Natural killer cell (primary cell): ENCODE data around the gene PDYN. TPM values are rescaled to one million over a fixed set of nuclear protein-coding genes. Genes with fewer than 3 reads are reported as not detected.

Experiments
- ATAC-seq, 3 donors: fragments of 150-1000 bp in 2 of 3; fragments of 200-7000 bp in 1 of 3; cut with Tn5 transposase; 1 replicate in 1 of 3; 2 replicates in 2 of 3; pipeline ENCODE4 v1.10.0; 2021; ENCODE audit warnings: mild to moderate bottlenecking in 2 of 3, moderate library complexity in 2 of 3
- DNase-seq, 2 donors: peaks; one replicate each; pipeline versions ENCODE4 v3.0.0 to v3.0.0-alpha.2; 2013 to 2021; ENCODE audit warnings: mixed read lengths in 1 of 2
- H3K27ac ChIP-seq: one replicate; pipeline ENCODE4 v1.5.1; 2013; ENCODE audit warnings: mild to moderate bottlenecking, low read length
- H3K27me3 ChIP-seq: one replicate; pipeline ENCODE4 v1.6.1; 2013; ENCODE audit warnings: low read length; ENCODE audit not compliant: control insufficient read depth, insufficient read depth
- H3K36me3 ChIP-seq: one replicate; pipeline ENCODE4 v1.6.1; 2013; ENCODE audit warnings: low read length; ENCODE audit not compliant: control insufficient read depth, insufficient read depth
- H3K4me1 ChIP-seq: one replicate; pipeline ENCODE4 v1.6.1; 2013; ENCODE audit warnings: low read length; ENCODE audit not compliant: control insufficient read depth, insufficient read depth
- H3K4me3 ChIP-seq: one replicate; pipeline ENCODE4 v1.5.1; 2013; ENCODE audit warnings: low read length
- H3K9me3 ChIP-seq: one replicate; pipeline ENCODE4 v1.6.1; 2013; ENCODE audit warnings: low read length; ENCODE audit not compliant: control insufficient read depth, insufficient read depth
- H3K27ac Mint-ChIP-seq, 2 donors: one replicate each; pipeline ENCODE4 v1.8.0; 2022; ENCODE audit warnings: mild to moderate bottlenecking in 2 of 2, mixed read lengths in 2 of 2, moderate library complexity in 1 of 2
- H3K27me3 Mint-ChIP-seq, 2 donors: one replicate each; pipeline ENCODE4 v1.8.0; 2022; ENCODE audit warnings: low read depth in 2 of 2, mixed read lengths in 2 of 2
- H3K36me3 Mint-ChIP-seq: one replicate; pipeline ENCODE4 v1.8.0; 2022; ENCODE audit warnings: mixed read lengths
- H3K4me1 Mint-ChIP-seq, 2 donors: one replicate each; pipeline ENCODE4 v1.8.0; 2022; ENCODE audit warnings: mixed read lengths in 2 of 2
- H3K4me3 Mint-ChIP-seq: one replicate; pipeline ENCODE4 v1.8.0; 2022; ENCODE audit warnings: mild to moderate bottlenecking, moderate library complexity, mixed read lengths
- H3K9me3 Mint-ChIP-seq, 2 donors: one replicate each; pipeline ENCODE4 v1.8.0; 2022; ENCODE audit warnings: mixed read lengths in 2 of 2
- CTCF ChIP-seq: fragments of 200-600 bp; IDR thresholded peaks from one replicate; pipeline ENCODE4 v1.8.0; 2022; ENCODE audit warnings: antibody characterized with exemption
- WGBS: methylation state at CpG from one replicate; pipeline ENCODE4 v1.1.7; 2013; ENCODE audit warnings: missing lambda C conversion rate; ENCODE audit not compliant: insufficient coverage; 5-methylcytosine and 5-hydroxymethylcytosine counted together
- intact Hi-C: fragments of 100-400 bp; cut with micrococcal nuclease; formaldehyde crosslinking; loops from one replicate; pipeline ENCODE4 v1.14.2; 2022
- total RNA-seq, 4 donors: library from RNA; stranded (reverse); fragments of 120-200 nt in 1 of 4; gene quantifications; one replicate each; pipeline versions ENCODE4 v1.2.3 to v1.2.4, GENCODE V29; 2013 to 2022

PDYN gene
- total RNA-seq, 3 donors from 2014 or later (not counting 1 experiment from before 2014, with no cell fraction given), result not detected

GRCh38 chr20:1945134-1945618, 48.7 kb downstream of the PDYN start:
- intact Hi-C loops, result no loop called here
- Histone ChIP-seq H3K27me3 (no peaks in the 10 kb centered on the region), H3K9me3 (no peaks in the 10 kb centered on the region), H3K36me3 (no peaks in the 10 kb centered on the region), H3K27ac (no peak overlapping the region), H3K4me3 (no peak overlapping the region), H3K4me1 (peaks cover 9% of the 10 kb centered on the region)
- no peaks in the 10 kb centered on the region for H3K36me3 Mint-ChIP-seq
- DNase-seq, result no peak
- no peaks in the 10 kb centered on the region for H3K4me1 Mint-ChIP-seq
- no peak for TF ChIP-seq CTCF
- H3K27me3 Mint-ChIP-seq, result peaks cover 31 to 35% of the 10 kb centered on the region in 2 donors
- no peak overlapping the region for H3K27ac Mint-ChIP-seq
- peak in 2 of 3 donors; percentile 15 to 48 for ATAC-seq
- no peak overlapping the region for H3K4me3 Mint-ChIP-seq
- H3K9me3 Mint-ChIP-seq, result no peaks in the 10 kb centered on the region
- WGBS, result 85% methylated on average over 9 of the region's 9 CpGs

- H3K36me3 Mint-ChIP-seq, result no peaks in the 10 kb centered on the region
- DNase-seq (no peak), ATAC-seq (no peak)
- intact Hi-C loops, result no loop called here
- H3K4me3 ChIP-seq, result no peak overlapping the region
- WGBS, result 87% methylated on average over 6 of the region's 6 CpGs
- peaks cover 9% of the 10 kb centered on the region for H3K4me1 ChIP-seq
- H3K9me3 ChIP-seq, result no peaks in the 10 kb centered on the region
- TF ChIP-seq CTCF, result no peak
- H3K27ac Mint-ChIP-seq, result no peak overlapping the region
- H3K4me1 Mint-ChIP-seq, result no peaks in the 10 kb centered on the region
- H3K4me3 Mint-ChIP-seq, result no peak overlapping the region
- no peaks in the 10 kb centered on the region for H3K27me3 ChIP-seq
- H3K27me3 Mint-ChIP-seq, result peaks cover 28 to 29% of the 10 kb centered on the region in 2 donors
- no peaks in the 10 kb centered on the region for H3K36me3 ChIP-seq
- no peaks in the 10 kb centered on the region for H3K9me3 Mint-ChIP-seq
- no peak overlapping the region for H3K27ac ChIP-seq
Measured at GRCh38 chr20:1944345-1945091, 49.3 kb downstream of the PDYN start.

DNA sequence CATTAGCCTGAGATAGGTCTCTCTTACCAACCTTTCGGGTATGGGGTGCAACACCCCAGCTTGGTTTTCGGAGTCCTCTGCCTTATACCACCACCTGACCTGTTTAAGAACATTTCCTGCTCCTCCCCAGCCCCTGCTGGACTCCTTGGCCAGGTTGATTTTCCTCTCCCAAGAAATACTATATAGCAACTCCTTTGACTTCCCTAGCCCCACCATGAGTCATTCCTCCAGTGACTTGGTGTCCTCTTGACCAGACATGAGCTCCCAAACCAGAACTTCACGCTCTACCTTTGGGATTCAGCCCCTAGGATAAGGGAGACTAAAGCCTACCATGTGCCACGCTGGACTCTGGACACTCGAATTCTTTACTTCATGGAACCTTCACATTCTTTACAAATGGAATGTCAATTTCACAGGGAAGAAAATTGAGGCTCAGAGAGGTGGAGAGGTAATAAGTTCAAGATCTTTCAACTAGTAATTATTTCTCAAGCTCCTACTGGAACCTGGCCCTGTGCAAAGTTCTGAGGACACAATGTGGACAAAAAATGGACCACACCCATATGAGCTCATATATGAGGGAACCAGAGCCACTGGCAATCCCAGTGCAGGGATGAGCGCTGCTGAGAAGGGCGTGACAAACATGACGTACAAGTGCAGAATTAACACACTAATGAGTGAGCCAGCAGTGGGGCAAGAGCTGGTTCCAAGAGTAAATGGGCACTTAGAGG, 50.4 kb downstream of the PDYN start:
- no peaks in the 10 kb centered on the region for H3K36me3 Mint-ChIP-seq
- H3K27me3 Mint-ChIP-seq, result peaks cover 20 to 23% of the 10 kb centered on the region in 2 donors
- H3K27ac Mint-ChIP-seq, result no peak overlapping the region
- no peak overlapping the region for H3K4me3 ChIP-seq
- no peaks in the 10 kb centered on the region for H3K9me3 Mint-ChIP-seq
- H3K36me3 ChIP-seq, result no peaks in the 10 kb centered on the region
- TF ChIP-seq CTCF, result no peak
- WGBS, result 81% methylated on average over 8 of the region's 8 CpGs
- ATAC-seq, result peak in 1 of 3 donors; percentile 30
- no peak overlapping the region for H3K4me3 Mint-ChIP-seq
- H3K27me3 ChIP-seq, result no peaks in the 10 kb centered on the region
- no peaks in the 10 kb centered on the region for H3K4me1 Mint-ChIP-seq
- H3K9me3 ChIP-seq, result no peaks in the 10 kb centered on the region
- H3K27ac ChIP-seq, result no peak overlapping the region
- no peak for DNase-seq
- intact Hi-C loops, result no loop called here
- peaks cover 9% of the 10 kb centered on the region for H3K4me1 ChIP-seq
